Mesendoderm (in vitro differentiated cells): Measurements from ENCODE around the gene NOX4.
"Not testable (repeated sequence)": the region's sequence is repeated elsewhere in the genome, so short reads cannot be mapped to it uniquely, and the experiment has no call there.

Source experiments
- DNase-seq: peaks from one replicate; pipeline ENCODE4 v3.0.0; 2013
- H2AK5ac ChIP-seq: 2 replicates; pipeline ENCODE4 v1.6.1; 2013; ENCODE audit warnings: low read length, inconsistent platforms
- H2BK120ac ChIP-seq: 2 replicates; pipeline ENCODE4 v1.6.1; 2013; ENCODE audit warnings: low read depth, mild to moderate bottlenecking, low read length, moderate library complexity, mixed read lengths
- H2BK15ac ChIP-seq: replicated peaks from 2 replicates; pipeline ENCODE4 v1.6.1; 2013; ENCODE audit warnings: low read depth, mild to moderate bottlenecking, moderate library complexity
- H2BK5ac ChIP-seq: 2 replicates; pipeline ENCODE4 v1.6.1; 2013; ENCODE audit warnings: low read length, inconsistent platforms
- H3K18ac ChIP-seq: 2 replicates; pipeline ENCODE4 v1.6.1; 2013; ENCODE audit warnings: mild to moderate bottlenecking, low read length, mixed read lengths
- H3K23ac ChIP-seq: one replicate; pipeline ENCODE4 v1.6.1; 2013; ENCODE audit warnings: low read length
- H3K27ac ChIP-seq: 2 replicates; pipeline ENCODE4 v1.5.1; 2013; ENCODE audit warnings: low read depth, mild to moderate bottlenecking, inconsistent platforms, low read length, moderate library complexity
- H3K27me3 ChIP-seq: 2 replicates; pipeline ENCODE4 v1.6.1; 2013; ENCODE audit warnings: low read length, control low read depth, mild to moderate bottlenecking, inconsistent platforms; ENCODE audit not compliant: insufficient read depth, poor library complexity
- H3K36me3 ChIP-seq: 2 replicates; pipeline ENCODE4 v1.6.1; 2013; ENCODE audit warnings: low read length, inconsistent platforms; ENCODE audit not compliant: control insufficient read depth, insufficient read depth
- H3K4ac ChIP-seq: one replicate; pipeline ENCODE4 v1.6.1; 2013; ENCODE audit warnings: low read depth, mild to moderate bottlenecking, low read length, moderate library complexity
- H3K4me1 ChIP-seq: 2 replicates; pipeline ENCODE4 v1.6.1; 2013; ENCODE audit warnings: low read depth, low read length, inconsistent platforms; ENCODE audit not compliant: control insufficient read depth
- H3K4me2 ChIP-seq: 2 replicates; pipeline ENCODE4 v1.6.1; 2013; ENCODE audit warnings: low read length
- H3K4me3 ChIP-seq: 2 replicates; pipeline ENCODE4 v1.5.1; 2013; ENCODE audit warnings: mild to moderate bottlenecking, low read length
- H3K56ac ChIP-seq: one replicate; pipeline ENCODE4 v1.6.1; 2013; ENCODE audit warnings: low read length
- H3K79me1 ChIP-seq: 2 replicates; pipeline ENCODE4 v1.6.1; 2013; ENCODE audit warnings: low read length, inconsistent platforms
- H3K79me2 ChIP-seq: 2 replicates; pipeline ENCODE4 v1.6.1; 2013; ENCODE audit warnings: mild to moderate bottlenecking, low read length; ENCODE audit not compliant: control insufficient read depth, insufficient read depth
- H3K9ac ChIP-seq: 2 replicates; pipeline ENCODE4 v1.6.1; 2013; ENCODE audit warnings: low read length, inconsistent platforms
- H4K5ac ChIP-seq: one replicate; pipeline ENCODE4 v1.6.1; 2013; ENCODE audit warnings: low read length
- H4K8ac ChIP-seq: one replicate; pipeline ENCODE4 v1.6.1; 2013; ENCODE audit warnings: low read depth, mild to moderate bottlenecking, control low read depth, low read length, moderate library complexity
- WGBS: extraction: QIAGEN DNeasy Blood & Tissue Kit; methylation state at CpG from one replicate; pipeline ENCODE4 v1.1.7; 2013; ENCODE audit warnings: low lambda C conversion rate, missing lambda C conversion rate; ENCODE audit not compliant: insufficient coverage; ENCODE audit errors: extremely low coverage; 5-methylcytosine and 5-hydroxymethylcytosine counted together

Gene NOX4

GRCh38 chr11:89381094-89381493, 110.1 kb downstream of the NOX4 start:
- H3K4me2 ChIP-seq: no peak overlapping the region
- no peak overlapping the region for H4K5ac ChIP-seq
- H3K18ac ChIP-seq: no peak overlapping the region
- H3K9ac ChIP-seq: no peak overlapping the region
- peak; percentile 60 for DNase-seq
- no peaks in the 10 kb centered on the region for H3K36me3 ChIP-seq
- H3K27ac ChIP-seq: peak overlapping the region; percentile 37
- no peak overlapping the region for H3K4me3 ChIP-seq
- WGBS: no CpG with 5 or more reads among the region's 3 CpGs
- no peaks in the 10 kb centered on the region for H3K79me2 ChIP-seq
- no peak overlapping the region for H3K23ac ChIP-seq
- no peak overlapping the region for H3K4ac ChIP-seq
- H3K79me1 ChIP-seq: no peaks in the 10 kb centered on the region
- no peak overlapping the region for H2AK5ac ChIP-seq
- H2BK15ac ChIP-seq: no peak overlapping the region
- H3K27me3 ChIP-seq: no peaks in the 10 kb centered on the region
- H2BK5ac ChIP-seq: no peak overlapping the region
- no peak overlapping the region for H4K8ac ChIP-seq
- no peaks in the 10 kb centered on the region for H3K4me1 ChIP-seq
- no peak overlapping the region for H3K56ac ChIP-seq
- no peak overlapping the region for H2BK120ac ChIP-seq

GRCh38 chr11:89379976-89380771, 111.0 kb downstream of the NOX4 start:
- not testable (repeated sequence) for H3K27ac ChIP-seq

DNA sequence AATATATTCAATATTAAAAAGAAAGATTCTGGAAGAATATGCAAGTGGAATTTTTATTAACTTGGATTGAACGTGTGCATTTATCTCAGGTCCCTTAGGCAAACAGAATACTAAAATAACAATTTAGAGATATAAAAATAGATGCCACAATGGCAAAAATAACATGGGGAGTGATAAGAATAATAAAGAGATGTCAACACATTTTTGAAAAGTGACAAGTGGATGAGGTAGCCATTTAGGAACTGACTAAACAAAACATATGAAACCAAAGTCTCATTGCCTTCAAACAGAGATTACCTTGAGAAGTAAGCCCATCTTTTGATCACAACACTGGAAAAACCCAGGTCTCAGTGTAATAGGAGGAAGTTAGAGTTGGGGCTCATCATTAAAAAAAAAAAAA, 112.2 kb downstream of the NOX4 start:
- H3K9ac ChIP-seq, H4K5ac ChIP-seq: not testable (repeated sequence)

More at GRCh38 chr11:89379976-89380771, 111.0 kb downstream of the NOX4 start:
- not testable (repeated sequence) for H3K9ac ChIP-seq, DNase-seq, H4K8ac ChIP-seq, H3K4me3 ChIP-seq, H2AK5ac ChIP-seq, H3K56ac ChIP-seq, H3K4ac ChIP-seq, H3K27me3 ChIP-seq, H3K4me2 ChIP-seq, H2BK15ac ChIP-seq, H3K23ac ChIP-seq, H3K36me3 ChIP-seq, H3K79me1 ChIP-seq, H2BK5ac ChIP-seq, H2BK120ac ChIP-seq, H3K18ac ChIP-seq, H4K5ac ChIP-seq, H3K79me2 ChIP-seq, H3K4me1 ChIP-seq

DNA sequence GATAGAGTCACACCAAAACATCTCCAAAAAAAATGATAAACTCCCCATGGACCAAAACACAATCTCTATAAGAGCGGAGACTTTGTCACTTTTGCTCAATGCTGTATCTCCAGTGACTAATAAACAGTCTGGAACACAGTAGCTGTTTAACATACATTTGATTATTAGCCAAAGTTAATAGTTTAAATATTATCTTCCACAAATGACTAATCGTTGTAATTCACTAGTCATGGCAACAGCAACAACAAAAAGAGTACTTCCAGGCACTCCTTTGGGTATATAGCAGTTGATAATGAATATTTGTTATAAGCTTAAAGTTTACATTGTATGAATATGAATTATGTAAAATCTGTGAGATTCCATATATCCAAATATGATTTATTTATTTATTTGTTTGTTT, 121.8 kb downstream of the NOX4 start:
- not testable (repeated sequence) for H2AK5ac ChIP-seq, H3K18ac ChIP-seq, H3K4ac ChIP-seq, H4K8ac ChIP-seq, H2BK15ac ChIP-seq, H4K5ac ChIP-seq, H3K4me1 ChIP-seq, H3K79me1 ChIP-seq, H3K79me2 ChIP-seq, H3K27ac ChIP-seq, H3K56ac ChIP-seq, H2BK120ac ChIP-seq, H3K4me3 ChIP-seq, H2BK5ac ChIP-seq, H3K9ac ChIP-seq, H3K36me3 ChIP-seq, H3K4me2 ChIP-seq, DNase-seq, H3K23ac ChIP-seq, H3K27me3 ChIP-seq
- WGBS: no CpG with 5 or more reads among the region's 2 CpGs

More for the DNA sequence above, 112.2 kb downstream of the NOX4 start:
- H3K4me1 ChIP-seq, H2BK15ac ChIP-seq, DNase-seq, H2AK5ac ChIP-seq, H3K79me1 ChIP-seq, H3K79me2 ChIP-seq, H3K4me2 ChIP-seq, H2BK5ac ChIP-seq, H3K23ac ChIP-seq, H2BK120ac ChIP-seq, H3K4ac ChIP-seq, H3K27me3 ChIP-seq, H3K56ac ChIP-seq, H3K36me3 ChIP-seq, H3K18ac ChIP-seq, H4K8ac ChIP-seq, H3K4me3 ChIP-seq, H3K27ac ChIP-seq: not testable (repeated sequence)
- no CpG with 5 or more reads among the region's 1 CpG for WGBS

- H3K36me3 ChIP-seq, H3K4me2 ChIP-seq, H3K18ac ChIP-seq, H2BK15ac ChIP-seq, H3K4me3 ChIP-seq, DNase-seq, H3K27ac ChIP-seq, H3K79me1 ChIP-seq, H2BK120ac ChIP-seq, H2AK5ac ChIP-seq, H4K8ac ChIP-seq, H3K23ac ChIP-seq, H3K4me1 ChIP-seq, H3K56ac ChIP-seq, H2BK5ac ChIP-seq, H3K9ac ChIP-seq, H3K79me2 ChIP-seq, H3K27me3 ChIP-seq, H3K4ac ChIP-seq, H4K5ac ChIP-seq: not testable (repeated sequence)
- no CpG with 5 or more reads among the region's 2 CpGs for WGBS
These were observed 126.3 kb downstream of the NOX4 start for GRCh38 chr11:89364856-89365255.

- H3K23ac ChIP-seq: no peak overlapping the region
- no peak overlapping the region for H2AK5ac ChIP-seq
- H3K4me3 ChIP-seq: no peak overlapping the region
- no peak overlapping the region for H3K56ac ChIP-seq
- H3K79me1 ChIP-seq: no peaks in the 10 kb centered on the region
- H2BK5ac ChIP-seq: no peak overlapping the region
- H3K9ac ChIP-seq: no peak overlapping the region
- no peaks in the 10 kb centered on the region for H3K27me3 ChIP-seq
- H3K79me2 ChIP-seq: no peaks in the 10 kb centered on the region
- H3K36me3 ChIP-seq: no peaks in the 10 kb centered on the region
- H4K8ac ChIP-seq: no peak overlapping the region
- no peak overlapping the region for H2BK15ac ChIP-seq
- no CpG with 5 or more reads among the region's 2 CpGs for WGBS
- no peak overlapping the region for H3K4me2 ChIP-seq
- no peak overlapping the region for H4K5ac ChIP-seq
- H3K4ac ChIP-seq: no peak overlapping the region
- DNase-seq: no peak
- no peak overlapping the region for H3K18ac ChIP-seq
- no peaks in the 10 kb centered on the region for H3K4me1 ChIP-seq
- H3K27ac ChIP-seq: no peak overlapping the region
- no peak overlapping the region for H2BK120ac ChIP-seq
These were observed 129.4 kb downstream of the NOX4 start for GRCh38 chr11:89361734-89362133.
